PC-9 (cell line): ENCODE data around the gene PER3.

Source experiments
- EZH2 ChIP-seq: fragments of 200-600 bp; sonication (generic); IDR thresholded peaks from 2 replicates; pipeline ENCODE4 v1.8.0; 2017; ENCODE audit warnings: antibody characterized with exemption, low read depth
- TF ChIP-seq, protein P1 (sequence below): fragments of 200-600 bp; sonication (generic); conservative IDR thresholded peaks from 2 replicates; pipeline ENCODE4 v1.6.1; 2017; ENCODE audit warnings: mixed run types, antibody characterized with exemption, mild to moderate bottlenecking, moderate library complexity

DNA sequence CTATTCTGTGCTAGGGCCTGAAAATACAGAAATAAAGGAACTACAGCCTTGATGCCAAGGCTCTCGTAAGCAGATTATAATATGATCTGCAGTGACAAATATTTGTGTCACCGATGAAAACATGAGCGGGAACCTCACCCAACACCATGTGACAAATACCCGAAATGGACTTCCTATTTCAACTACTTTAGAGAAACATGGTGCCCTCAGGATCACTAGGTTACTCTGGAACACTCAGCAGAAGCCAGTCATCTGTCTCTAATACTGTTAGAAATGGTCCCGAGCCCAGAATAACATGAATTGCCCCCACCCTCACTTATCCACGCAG is 13.5 kb upstream of the PER3 start:
- no peak for TF ChIP-seq EZH2
- TF ChIP-seq, protein P1, sequence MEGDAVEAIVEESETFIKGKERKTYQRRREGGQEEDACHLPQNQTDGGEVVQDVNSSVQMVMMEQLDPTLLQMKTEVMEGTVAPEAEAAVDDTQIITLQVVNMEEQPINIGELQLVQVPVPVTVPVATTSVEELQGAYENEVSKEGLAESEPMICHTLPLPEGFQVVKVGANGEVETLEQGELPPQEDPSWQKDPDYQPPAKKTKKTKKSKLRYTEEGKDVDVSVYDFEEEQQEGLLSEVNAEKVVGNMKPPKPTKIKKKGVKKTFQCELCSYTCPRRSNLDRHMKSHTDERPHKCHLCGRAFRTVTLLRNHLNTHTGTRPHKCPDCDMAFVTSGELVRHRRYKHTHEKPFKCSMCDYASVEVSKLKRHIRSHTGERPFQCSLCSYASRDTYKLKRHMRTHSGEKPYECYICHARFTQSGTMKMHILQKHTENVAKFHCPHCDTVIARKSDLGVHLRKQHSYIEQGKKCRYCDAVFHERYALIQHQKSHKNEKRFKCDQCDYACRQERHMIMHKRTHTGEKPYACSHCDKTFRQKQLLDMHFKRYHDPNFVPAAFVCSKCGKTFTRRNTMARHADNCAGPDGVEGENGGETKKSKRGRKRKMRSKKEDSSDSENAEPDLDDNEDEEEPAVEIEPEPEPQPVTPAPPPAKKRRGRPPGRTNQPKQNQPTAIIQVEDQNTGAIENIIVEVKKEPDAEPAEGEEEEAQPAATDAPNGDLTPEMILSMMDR: no peak
